HCT116 (cell line): ENCODE measurements around the gene TRIOBP. TPM values are rescaled to one million over a fixed set of nuclear protein-coding genes. Genes with fewer than 3 reads are reported as not detected.

Source experiments
- ATAC-seq: fragments of 200-7000 bp; cut with Tn5 transposase; 2 replicates; pipeline ENCODE4 v1.9.1; 2020; ENCODE audit warnings: mild to moderate bottlenecking, moderate library complexity
- BruUV-seq: library from RNA; stranded (reverse); fragments of 400-500 nt; replicated peaks from 2 replicates; lab custom pipeline; 2021; lab: Mats Ljungman, UMichigan
- CTCF ChIA-PET: fragments of 300-600 bp; sonication (Branson Sonifier 250); formaldehyde crosslinking; loops from one replicate; lab custom pipeline; 2021; ENCODE audit warnings: antibody characterized with exemption; lab: Charles Lee
- POLR2A ChIA-PET: fragments of 300-600, 350-600 bp; sonication (Branson Sonifier 250); formaldehyde crosslinking; loops from one replicate; lab custom pipeline; 2021; ENCODE audit warnings: antibody characterized with exemption; lab: Charles Lee
- RAD21 ChIA-PET, 2 experiments: fragments of 300-600 bp; sonication (Branson Sonifier 250); formaldehyde crosslinking; loops; one replicate each; lab custom pipeline; 2023; ENCODE audit warnings: low total read pairs in 2 of 2; ENCODE audit not compliant: uncharacterized antibody in 2 of 2, unreplicated experiment in 2 of 2, low non-redundant PET in 1 of 2; lab: Charles Lee
- DNase-seq: peaks from one replicate; pipeline ENCODE4 v3.0.0-alpha.2; 2010; ENCODE audit warnings: low read depth, low spot score
- H2AFZ ChIP-seq: fragments of 200-600 bp; shearing (Covaris generic), sonication (generic); 2 replicates; pipeline ENCODE4 v1.6.1; 2017; ENCODE audit warnings: low read depth, mixed run types, mixed read lengths, antibody characterized with exemption, low read length; ENCODE audit not compliant: poor library complexity, severe bottlenecking
- H3K27ac ChIP-seq: 2 replicates; pipeline ENCODE4 v1.5.1; 2012; ENCODE audit warnings: low read depth, low read length
- H3K27me3 ChIP-seq: fragments of 200-600 bp; sonication (generic); 2 replicates; pipeline ENCODE4 v1.6.1; 2016; ENCODE audit warnings: mixed run types, low read length, mixed read lengths; ENCODE audit not compliant: insufficient read depth
- H3K36me3 ChIP-seq, 2 experiments: fragments of 200-500 bp in 1 of 2; fragments of 200-600 bp in 1 of 2; sonication (Bioruptor generic) in 1 of 2; sonication (generic) in 1 of 2; 2 replicates each; pipeline versions ENCODE4 v1.5.1 to v1.6.1; 2014 to 2016; ENCODE audit warnings: low read length in 2 of 2, inconsistent platforms in 1 of 2, mixed read lengths in 1 of 2, mixed run types in 1 of 2; ENCODE audit not compliant: insufficient read depth in 2 of 2, control insufficient read depth in 1 of 2
- H3K4me1 ChIP-seq, 2 experiments: fragments of 200-600 bp in 1 of 2; sonication (generic) in 1 of 2; 2 replicates each; pipeline versions ENCODE4 v1.5.1 to v1.6.1; 2012 to 2017; ENCODE audit warnings: low read length in 2 of 2, inconsistent platforms in 1 of 2, mild to moderate bottlenecking in 1 of 2, mixed read lengths in 1 of 2, mixed run types in 1 of 2, moderate library complexity in 1 of 2; ENCODE audit not compliant: insufficient read depth in 2 of 2, control insufficient read depth in 1 of 2
- H3K4me2 ChIP-seq: fragments of 200-600 bp; sonication (generic); 2 replicates; pipeline ENCODE4 v1.6.1; 2017; ENCODE audit warnings: mixed run types, low read length, mixed read lengths
- H3K4me3 ChIP-seq, 2 experiments: fragments of 200-600 bp in 1 of 2; sonication (generic) in 1 of 2; replicated peaks in 1 of 2; 2 replicates each; pipeline ENCODE4 v1.5.1; 2011 to 2016; ENCODE audit warnings: low read length in 2 of 2, control low read depth in 1 of 2, low read depth in 1 of 2, mild to moderate bottlenecking in 1 of 2, mixed read lengths in 1 of 2, mixed run types in 1 of 2
- H3K79me2 ChIP-seq: fragments of 200-600 bp; sonication (generic); 2 replicates; pipeline ENCODE4 v1.6.1; 2017; ENCODE audit warnings: mild to moderate bottlenecking, mixed run types, low read length, moderate library complexity, mixed read lengths; ENCODE audit not compliant: insufficient read depth
- H3K9ac ChIP-seq: fragments of 200-600 bp; sonication (generic); 2 replicates; pipeline ENCODE4 v1.6.1; 2016; ENCODE audit warnings: low read length, mixed read lengths
- H3K9me2 ChIP-seq: fragments of 200-600 bp; sonication (generic), shearing (Covaris generic); 2 replicates; pipeline ENCODE4 v1.6.1; 2017; ENCODE audit warnings: mixed run types, mild to moderate bottlenecking, moderate library complexity; ENCODE audit not compliant: insufficient read depth
- H3K9me3 ChIP-seq, 2 experiments: fragments of 200-500 bp in 1 of 2; fragments of 200-600 bp in 1 of 2; sonication (Bioruptor generic) in 1 of 2; sonication (generic) in 1 of 2; 2 replicates each; pipeline ENCODE4 v1.6.1; 2014 to 2017; ENCODE audit warnings: low read length in 2 of 2, mixed read lengths in 2 of 2, inconsistent platforms in 1 of 2, low read depth in 1 of 2, mild to moderate bottlenecking in 1 of 2, mixed run types in 1 of 2, moderate library complexity in 1 of 2; ENCODE audit not compliant: control insufficient read depth in 1 of 2, insufficient read depth in 1 of 2
- H4K20me1 ChIP-seq: fragments of 200-600 bp; sonication (generic), shearing (Covaris generic); 2 replicates; pipeline ENCODE4 v1.6.1; 2017; ENCODE audit warnings: mixed run types, mild to moderate bottlenecking, moderate library complexity; ENCODE audit not compliant: insufficient read depth
- CBX3 ChIP-seq: IDR thresholded peaks from 2 replicates; pipeline ENCODE4 v1.6.1; 2012; ENCODE audit warnings: low read depth
- CEBPB ChIP-seq: IDR thresholded peaks from 2 replicates; pipeline ENCODE4 v1.6.1; 2012; ENCODE audit warnings: low read depth
- EZH2 ChIP-seq: fragments of 200-600 bp; sonication (generic); IDR thresholded peaks from 2 replicates; pipeline ENCODE4 v1.6.1; 2017; ENCODE audit warnings: antibody characterized with exemption, mixed run types
- JUND ChIP-seq: IDR thresholded peaks from 2 replicates; pipeline ENCODE4 v1.6.1; 2012
- POLR2A ChIP-seq: IDR thresholded peaks from 2 replicates; pipeline ENCODE4 v1.7.0; 2011; ENCODE audit warnings: borderline replicate concordance; ENCODE audit not compliant: insufficient read depth, insufficient read length; ENCODE audit errors: extremely low read depth
- POLR2AphosphoS5 ChIP-seq: IDR thresholded peaks from 2 replicates; pipeline ENCODE4 v1.6.1; 2011; ENCODE audit warnings: mild to moderate bottlenecking, low read depth, low read length, moderate library complexity
- RAD21 ChIP-seq: IDR thresholded peaks from 2 replicates; pipeline ENCODE4 v1.6.1; 2012; ENCODE audit warnings: low read depth, mild to moderate bottlenecking
- REST ChIP-seq: IDR thresholded peaks from 2 replicates; pipeline ENCODE4 v1.6.1; 2012; ENCODE audit warnings: low read depth
- SIN3A ChIP-seq: IDR thresholded peaks from 2 replicates; pipeline ENCODE4 v1.6.1; 2012; ENCODE audit warnings: low read depth
- SP1 ChIP-seq: IDR thresholded peaks from 2 replicates; pipeline ENCODE4 v1.6.1; 2012; ENCODE audit warnings: low read depth
- TCF7L2 ChIP-seq: IDR thresholded peaks from 2 replicates; pipeline ENCODE4 v1.7.0; 2011; ENCODE audit warnings: borderline replicate concordance, inconsistent platforms; ENCODE audit not compliant: insufficient read depth, insufficient read length; ENCODE audit errors: extremely low read depth
- YY1 ChIP-seq: IDR thresholded peaks from 2 replicates; pipeline ENCODE4 v1.6.1; 2011; ENCODE audit warnings: low read length, low read depth, moderate library complexity, mild to moderate bottlenecking; ENCODE audit not compliant: insufficient replicate concordance; ENCODE audit errors: extremely low read depth
- ZNF274 ChIP-seq: fragments of 200-500 bp; sonication (Bioruptor generic); IDR thresholded peaks from 2 replicates; pipeline ENCODE4 v1.6.1; 2014; ENCODE audit warnings: mild to moderate bottlenecking, low read depth, low read length, inconsistent platforms
- intact Hi-C: fragments of 100-400 bp; cut with micrococcal nuclease; formaldehyde crosslinking; loops from 2 replicates; pipeline ENCODE4 v1.10.0; 2022
- total RNA-seq: library from RNA; stranded (reverse); gene quantifications from one replicate; pipeline ENCODE4 v1.2.1, GENCODE V29; 2021; ENCODE audit not compliant: unreplicated experiment

The TRIOBP gene
- total RNA-seq, 1 experiment from 2014 or later: 244 TPM

GRCh38 chr22:37657590-37658132, 39.2 kb upstream of the TRIOBP start:
- peaks cover 8 to 17% of the 10 kb centered on the region in 2 experiments; a peak in 2 of 4 replicates for H3K36me3 ChIP-seq
- ATAC-seq: peak; percentile 14; the same call in 1 of the 2 replicates

GRCh38 chr22:37658133-37659065, 38.4 kb upstream of the TRIOBP start, which contains the start of gene PDXP:
TSS of gene PDXP (plus strand) at chr22:37658723. CDS start at chr22:37658783, 60 bp downstream.
- Histone ChIP-seq H3K9ac (peak within 1 kb of the TSS; percentile 88), H3K9me2 (no peaks in the 10 kb centered on the region), H3K9me3 (no peaks in the 10 kb centered on the region), H3K27me3 (no peaks in the 10 kb centered on the region), H4K20me1 (no peaks in the 10 kb centered on the region), H3K4me1 (peaks cover 11 to 30% of the 10 kb centered on the region in 2 experiments; a peak in 3 of 4 replicates), H3K79me2 (peaks cover 39% of the 10 kb centered on the region), H3K4me3 (peak within 1 kb of the TSS; percentile 86 to 93), H3K36me3 (peaks cover 5 to 12% of the 10 kb centered on the region in 2 experiments; a peak in 2 of 4 replicates), H3K4me2 (peak within 1 kb of the TSS; percentile 97), H2AFZ (no peak within 1 kb of the TSS), H3K27ac (peak within 1 kb of the TSS; percentile 86)
- ChIA-PET RAD21 (interaction anchor here (0.5 to 1.3 kb wide), 7 partner anchors 10 to 483 kb away, joined by 3 to 5 read pairs (median 3); partner anchors contain the start of gene LGALS1 (in 1 of the 2)), CTCF (interaction anchor here (0.7 to 2.4 kb wide), 11 partner anchors 15 to 122 kb away, joined by 3 to 38 read pairs (median 5); partner anchors contain the start of gene LGALS1), POLR2A (interaction anchor here (0.6 to 3.6 kb wide), 18 partner anchors 9 to 149 kb away, joined by 3 to 71 read pairs (median 5); partner anchors contain the start of genes GCAT, GGA1, LGALS1 and NOL12)
- BruUV-seq: no TSS peak
- intact Hi-C loops: no loop called here
- DNase-seq (peak; percentile 100), ATAC-seq (peak; percentile 96)
- no peak for TF ChIP-seq YY1
- TF ChIP-seq ZNF274: no peak
- TF ChIP-seq EZH2: no peak
- peak; percentile 67; the same call in 1 of the 2 replicates for TF ChIP-seq SIN3A
- peak; percentile 77 for TF ChIP-seq POLR2A
- TF ChIP-seq CEBPB: no peak
- peak; percentile 10 for TF ChIP-seq TCF7L2
- TF ChIP-seq SP1: peak; percentile 97
- no peak for TF ChIP-seq CBX3
- no peak for TF ChIP-seq REST
- TF ChIP-seq RAD21: no peak
- TF ChIP-seq JUND: no peak

More at GRCh38 chr22:37657590-37658132, 39.2 kb upstream of the TRIOBP start:
- TF ChIP-seq JUND (no peak), SP1 (no peak), POLR2AphosphoS5 (peak; percentile 24; the same call in 1 of the 2 replicates), POLR2A (peak; percentile 79)
- CTCF ChIA-PET: interaction anchor here (1.1 to 2.4 kb wide), 10 partner anchors 14 to 123 kb away, joined by 3 to 38 read pairs (median 5); partner anchors contain the start of gene LGALS1
- POLR2A ChIA-PET: interaction anchor here (0.6 to 3.6 kb wide), 17 partner anchors 9 to 150 kb away, joined by 3 to 71 read pairs (median 5); partner anchors contain the start of genes GCAT, GGA1, LGALS1 and NOL12
- no peaks in the 10 kb centered on the region for H3K9me2 ChIP-seq
- RAD21 ChIA-PET: interaction anchor here (0.6 to 1.3 kb wide), 4 partner anchors 14 to 484 kb away, joined by 3 to 5 read pairs (median 3); partner anchors contain the start of gene LGALS1 (in 1 of the 2)
- H3K27ac ChIP-seq: peak overlapping the region; percentile 41
- no peaks in the 10 kb centered on the region for H4K20me1 ChIP-seq
- intact Hi-C loops: no loop called here
- peak overlapping the region; percentile 55 to 93 for H3K4me3 ChIP-seq
- no peaks in the 10 kb centered on the region for H3K27me3 ChIP-seq
- H3K9ac ChIP-seq: peak overlapping the region; percentile 45
- TSS peak; percentile 78 for BruUV-seq
- no peak for DNase-seq
- H3K79me2 ChIP-seq: peaks cover 36% of the 10 kb centered on the region
- H2AFZ ChIP-seq: no peak overlapping the region
- H3K4me2 ChIP-seq: peak overlapping the region; percentile 71
- no peaks in the 10 kb centered on the region for H3K9me3 ChIP-seq
- H3K4me1 ChIP-seq: peaks cover 11 to 30% of the 10 kb centered on the region in 2 experiments; a peak in 3 of 4 replicates
